Measurements from ENCODE around the gene TMED1. TPM values are rescaled to one million over a fixed set of nuclear protein-coding genes. Genes with fewer than 3 reads are reported as not detected.

Gene TMED1
- total and polyA plus RNA-seq, 9 of the 15 experiments (the other 6 are each of a cell fraction or from before 2014, with no cell fraction given), result 0.86 to 30.2 (median 23.5) TPM

- TF ChIP-seq, protein P1, sequence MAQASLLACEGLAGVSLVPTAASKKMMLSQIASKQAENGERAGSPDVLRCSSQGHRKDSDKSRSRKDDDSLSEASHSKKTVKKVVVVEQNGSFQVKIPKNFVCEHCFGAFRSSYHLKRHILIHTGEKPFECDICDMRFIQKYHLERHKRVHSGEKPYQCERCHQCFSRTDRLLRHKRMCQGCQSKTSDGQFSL (CRISPR knock-in tag; IDR thresholded peaks at IDR 0.05), result no peak
- TF ChIP-seq, protein P1 (tag; IDR thresholded peaks at IDR 0.05), result peak in 1 of 2 experiments; percentile 68; a peak in 1 of 4 replicates
- peak in 1 of 2 experiments; percentile 53; a peak in 1 of 4 replicates for TF ChIP-seq MAZ (CRISPR knock-in tag; conservative IDR thresholded peaks at IDR 0.05 in 1 of 2, IDR thresholded peaks at IDR 0.05 in 1 of 2)
- no peak for TF ChIP-seq RBM15 (IDR thresholded peaks at IDR 0.05; ENCODE audit: insufficient read depth, low read length)
- TF ChIP-seq SOX6 (IDR thresholded peaks at IDR 0.05), result 0 out of 2 replicates have a peak, but pooled peaks have one; percentile 55
- no peak for TF ChIP-seq ZBTB1 (CRISPR knock-in tag; IDR thresholded peaks at IDR 0.05; ENCODE audit: borderline replicate concordance, low read depth)
- TF ChIP-seq TRIM28 (IDR thresholded peaks at IDR 0.05), result peak; percentile 80; the same call in 1 of the 2 replicates
- peak; percentile 84 for TF ChIP-seq CBFA2T2 (conservative IDR thresholded peaks at IDR 0.05)
- TF ChIP-seq JUND (IDR thresholded peaks at IDR 0.05; ENCODE audit: borderline replicate concordance, low read depth, low read length), result no peak
- TF ChIP-seq JUND (tag; IDR thresholded peaks at IDR 0.05; ENCODE audit: borderline replicate concordance, low read depth, low read length), result peak; percentile 8; the same call in 1 of the 3 replicates
- no peak for TF ChIP-seq TBP (optimal IDR thresholded peaks at IDR 0.05; ENCODE audit: low read depth, low read length)
- no peak for TF ChIP-seq XRCC5 (IDR thresholded peaks at IDR 0.05; ENCODE audit: low read depth, low read length)
- peak; percentile 88 for TF ChIP-seq MYC (IDR thresholded peaks at IDR 0.05; ENCODE audit: low read depth, low read length)
- TF ChIP-seq MYC (CRISPR knock-in tag; IDR thresholded peaks at IDR 0.05; ENCODE audit: borderline replicate concordance, low read depth), result peak; percentile 68; the same call in 1 of the 2 replicates
- TF ChIP-seq CAMTA2 (CRISPR knock-in tag; conservative IDR thresholded peaks at IDR 0.05), result no peak
- peak; percentile 37; the same call in 1 of the 2 replicates for TF ChIP-seq POLR2AphosphoS5 (IDR thresholded peaks at IDR 0.05; ENCODE audit: control insufficient read depth, insufficient read depth, low read depth, low read length)
- TF ChIP-seq NR2C1 (IDR thresholded peaks at IDR 0.05), result peak; percentile 52
- TF ChIP-seq NR2C1 (tag; IDR thresholded peaks at IDR 0.05), result 0 out of 2 replicates have a peak, but pooled peaks have one; percentile 39
- peak; percentile 78 for TF ChIP-seq ZNF583 (CRISPR knock-in tag; IDR thresholded peaks at IDR 0.05)
- no peak for TF ChIP-seq ATF2 (CRISPR knock-in tag; IDR thresholded peaks at IDR 0.05)
- no peak for TF ChIP-seq NR4A1 (CRISPR knock-in tag; IDR thresholded peaks at IDR 0.05)
- peak; percentile 81; the same call in 1 of the 2 replicates for TF ChIP-seq NR4A1 (tag; IDR thresholded peaks at IDR 0.05)
- no peak for TF ChIP-seq NFE2 (IDR thresholded peaks at IDR 0.05; ENCODE audit: low read depth)
- TF ChIP-seq SMARCA5 (IDR thresholded peaks at IDR 0.05), result peak; percentile 81
- no peak for TF ChIP-seq SPI1 (IDR thresholded peaks at IDR 0.05; ENCODE audit: borderline replicate concordance, low read depth, low read length)
- TF ChIP-seq MNT (conservative IDR thresholded peaks at IDR 0.05), result peak; percentile 65 to 75
Measured at GRCh38 chr19:10839114-10840050, 3.4 kb upstream of the TMED1 start (continued).

Measured in K562 (cell line).